GM18868 (cell line): Measurements from ENCODE around the gene TEPSIN.

Source experiments
- ATAC-seq: cut with Tn5 transposase; IDR thresholded peaks from one replicate; pipeline ENCODE4 v1.9.1; 2021; ENCODE audit warnings: mild to moderate bottlenecking, moderate library complexity; ENCODE audit not compliant: unreplicated experiment

Gene TEPSIN

DNA sequence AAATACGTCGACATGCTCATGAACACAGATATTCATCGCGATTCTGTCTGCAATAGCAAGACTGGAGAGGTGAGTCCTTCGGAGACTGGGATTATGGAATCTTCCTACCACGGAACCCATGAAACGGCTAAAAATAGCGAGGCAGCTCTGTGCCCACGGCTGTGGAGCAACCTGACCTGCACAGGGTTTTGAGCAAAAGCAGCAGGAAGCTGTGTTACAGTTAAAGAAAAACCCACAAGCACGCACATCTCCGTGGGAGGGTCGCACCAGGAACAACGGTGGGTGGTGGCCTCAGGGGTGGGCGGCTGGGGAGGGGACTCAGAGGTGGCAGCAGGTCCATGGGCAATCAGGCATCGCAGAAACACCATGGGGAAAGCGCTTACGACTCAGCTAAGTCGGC lies 31.4 kb upstream of the TEPSIN start:
- ATAC-seq = no peak

DNA sequence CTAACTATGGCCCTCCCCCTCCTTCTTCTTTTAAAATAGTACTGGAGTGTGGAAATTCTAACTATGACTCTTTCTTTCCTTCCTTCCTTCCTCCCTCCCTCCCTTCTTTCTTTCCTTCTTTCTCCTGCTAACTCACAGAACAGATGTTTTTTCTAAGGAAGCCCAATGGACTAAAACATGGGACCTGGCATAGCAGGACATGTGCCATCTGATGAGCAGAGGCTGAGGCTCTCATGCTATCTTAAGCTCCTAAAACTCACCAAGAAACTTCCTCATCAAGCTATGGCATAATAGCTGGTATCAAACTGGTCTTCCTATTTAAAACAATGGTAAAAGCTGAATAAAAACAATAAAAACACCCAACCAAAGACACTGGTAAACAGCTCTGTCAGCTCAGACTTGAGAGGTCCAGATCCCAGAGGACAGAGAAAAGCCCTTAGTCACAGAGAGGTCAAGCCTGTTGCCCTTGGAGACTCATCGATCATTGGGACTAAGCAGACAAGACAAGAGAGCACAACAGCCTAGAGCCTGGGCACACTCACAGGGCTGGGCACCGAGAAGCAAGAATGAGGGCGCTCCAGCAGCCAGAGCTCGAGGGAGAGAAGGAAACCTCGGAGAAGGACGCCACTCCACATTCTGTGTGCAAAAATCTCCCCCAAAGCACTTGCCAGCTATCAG lies 28.7 kb upstream of the TEPSIN start:
- ATAC-seq = no peak

DNA sequence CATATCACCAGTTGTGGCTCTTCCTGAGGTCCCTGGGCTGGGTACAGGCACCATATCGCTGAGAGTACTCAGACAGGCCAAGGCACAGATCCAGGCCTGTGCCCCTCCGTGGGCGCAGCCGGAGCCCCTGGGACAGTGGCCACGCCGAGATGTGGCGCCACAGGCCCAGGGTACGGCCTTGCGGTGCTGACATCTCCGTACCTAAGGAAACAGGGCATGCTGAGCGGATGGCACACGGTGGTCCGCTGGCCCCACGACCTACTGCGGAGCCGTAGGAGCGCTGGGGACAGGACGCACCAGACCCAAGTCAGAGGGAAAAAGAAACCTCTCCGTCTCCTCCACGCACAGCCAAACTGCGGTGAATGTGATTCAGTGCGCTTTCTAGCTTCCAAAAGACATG lies 26.7 kb upstream of the TEPSIN start:
- ATAC-seq = no peak

DNA sequence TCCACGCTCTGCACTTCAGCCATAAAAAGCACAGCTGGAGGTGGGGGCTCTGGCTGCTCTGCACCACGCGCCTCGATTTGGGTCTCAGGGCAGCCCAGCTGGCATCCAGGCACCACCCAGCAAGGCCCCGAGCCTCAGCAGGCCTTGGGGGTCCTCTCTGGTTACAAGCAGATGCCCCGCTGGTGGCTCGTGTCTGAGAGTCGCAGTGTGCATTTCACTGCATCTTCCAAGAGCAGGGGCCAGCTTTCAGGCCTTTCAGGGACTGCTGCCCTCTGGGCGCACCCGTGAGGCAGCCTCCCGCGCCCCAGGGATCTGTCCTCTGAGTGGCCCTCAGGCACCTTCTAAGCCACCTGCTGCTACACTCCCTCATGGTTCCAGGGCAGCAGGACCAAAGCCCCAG lies 25.8 kb upstream of the TEPSIN start:
- no peak for ATAC-seq

DNA sequence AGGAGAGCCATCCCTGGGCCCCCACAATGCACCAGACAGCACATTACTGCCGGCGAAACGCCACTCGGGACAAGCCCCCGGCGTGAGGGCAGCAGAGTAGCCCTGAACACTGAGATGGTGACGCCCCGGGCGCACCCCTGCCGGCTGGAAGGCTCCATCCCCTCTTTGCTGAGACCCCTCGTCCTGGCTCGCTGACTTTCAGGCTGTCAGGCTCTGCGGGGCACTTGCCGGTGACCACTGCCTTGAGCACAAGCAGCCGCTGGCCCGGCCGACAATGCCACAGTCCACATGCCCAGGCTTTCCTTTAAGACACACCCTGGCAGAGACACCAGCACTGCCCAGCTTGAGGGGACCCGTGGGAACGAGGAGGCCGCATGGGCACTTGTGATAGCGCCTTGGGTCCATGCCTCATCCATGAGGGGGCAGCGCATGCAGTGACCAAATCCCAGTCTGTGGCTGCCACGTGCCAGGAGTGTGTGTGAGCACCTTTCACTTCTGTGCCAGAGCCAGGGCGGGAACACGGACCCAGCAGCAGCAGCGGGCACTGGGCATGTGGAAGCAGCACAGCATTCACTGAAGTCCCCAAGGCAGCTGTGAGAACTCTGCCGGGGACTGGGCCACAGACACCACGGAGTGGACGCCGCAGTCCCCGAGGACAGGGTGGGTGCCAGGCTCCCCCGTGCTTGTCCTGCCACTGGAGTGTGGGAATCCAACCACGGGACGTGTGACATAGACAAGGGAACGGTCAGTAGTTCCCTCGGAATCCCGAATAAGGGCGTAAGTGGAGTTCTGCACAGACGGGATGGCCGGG lies 24.7 kb upstream of the TEPSIN start:
- ATAC-seq = no peak

DNA sequence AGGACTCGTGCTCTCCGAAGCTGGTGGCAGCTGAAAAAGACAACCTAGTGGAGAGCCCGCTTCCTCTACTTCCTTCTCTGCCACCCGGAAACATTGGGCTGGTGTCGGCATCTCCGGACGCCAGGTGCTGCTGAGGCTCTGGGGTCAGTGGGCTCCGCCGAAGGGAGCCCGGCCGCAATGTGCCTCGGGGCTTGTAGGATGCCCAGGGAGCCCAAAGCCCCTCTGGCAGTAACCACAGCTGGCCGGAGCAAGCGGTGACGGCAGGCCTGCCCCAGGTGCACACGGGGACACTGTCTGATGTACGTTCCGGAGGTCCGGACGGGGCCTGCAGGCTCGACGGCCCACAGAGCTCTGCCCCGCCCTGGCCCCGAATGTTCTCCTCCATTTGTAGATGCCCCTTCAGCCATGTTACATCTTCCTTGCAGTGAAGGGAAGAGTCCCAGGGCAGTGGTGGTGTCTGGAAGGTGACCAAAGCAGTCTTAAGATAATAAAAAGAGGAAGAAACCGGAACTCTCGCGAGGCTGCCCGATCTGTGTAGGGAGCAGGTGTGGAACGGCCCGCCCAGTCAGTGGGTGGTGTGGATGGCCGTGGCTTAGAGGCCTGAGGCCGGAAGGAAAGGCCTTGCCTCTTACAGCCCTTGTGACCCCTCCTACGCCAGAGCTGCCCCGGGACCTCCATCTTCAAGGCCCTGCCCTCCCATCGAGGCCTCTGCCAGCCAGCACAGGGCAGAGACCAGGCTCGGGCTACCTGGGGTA lies 22.9 kb upstream of the TEPSIN start:
- ATAC-seq = no peak

DNA sequence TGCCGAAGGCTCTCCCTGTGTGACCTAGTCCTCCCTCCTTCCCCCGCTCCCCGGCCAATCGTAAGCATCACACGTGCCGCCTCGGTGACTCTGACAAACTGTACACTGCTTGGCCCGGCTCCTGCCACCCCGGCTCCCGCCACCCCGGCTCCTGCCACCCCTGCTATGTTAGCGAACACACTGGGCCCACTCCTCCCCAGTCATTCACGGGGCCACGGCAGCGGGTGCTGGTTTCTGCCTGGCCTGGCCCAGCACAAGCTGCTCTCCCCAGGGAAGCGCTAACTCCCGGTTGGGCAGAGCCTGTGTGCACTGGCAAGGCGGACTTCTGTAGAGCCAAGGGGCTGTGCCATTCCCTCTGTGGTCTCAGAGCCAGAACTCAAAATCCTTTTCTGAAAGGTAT lies 22.2 kb upstream of the TEPSIN start:
- ATAC-seq = no peak

DNA sequence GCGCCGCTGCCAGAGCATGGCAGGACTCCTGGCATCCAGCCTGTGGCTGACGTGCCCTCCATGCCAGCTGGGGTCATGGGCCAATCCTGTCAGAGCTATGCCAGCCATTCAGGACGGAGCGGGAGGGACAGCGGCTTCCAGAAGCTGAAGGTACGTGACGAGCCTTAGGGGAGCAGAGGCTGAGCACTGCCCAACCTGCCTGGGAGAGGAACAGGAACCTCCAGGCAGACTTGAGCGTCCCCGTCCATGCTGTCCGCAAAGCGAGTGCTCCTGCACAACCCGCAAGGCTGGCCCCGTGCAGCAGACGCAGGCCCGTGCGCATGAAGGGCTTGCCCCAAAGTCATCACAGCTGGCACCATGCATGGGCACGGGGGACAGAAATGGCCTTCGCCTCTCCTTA lies 21.8 kb upstream of the TEPSIN start:
- no peak for ATAC-seq

DNA sequence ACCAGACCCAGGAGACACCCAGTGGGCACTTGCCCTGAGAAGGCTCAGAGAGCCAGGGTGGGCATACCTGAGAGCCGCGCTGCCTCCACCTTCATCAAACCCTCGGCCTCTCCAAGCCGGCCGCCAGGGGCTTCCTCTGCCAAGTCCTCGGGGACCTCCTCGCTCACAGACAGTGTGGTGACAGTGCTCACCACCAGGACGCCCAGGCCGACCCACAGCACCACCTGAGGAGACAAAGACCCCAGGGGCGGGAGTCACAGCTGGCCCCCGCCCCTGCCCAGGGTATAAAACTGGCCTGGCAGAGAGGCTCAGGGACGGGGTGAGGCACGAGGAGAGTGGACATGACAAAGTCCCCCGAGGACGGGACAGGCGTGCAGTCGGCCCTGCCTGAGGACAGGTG lies 21.3 kb upstream of the TEPSIN start:
- ATAC-seq = no peak

DNA sequence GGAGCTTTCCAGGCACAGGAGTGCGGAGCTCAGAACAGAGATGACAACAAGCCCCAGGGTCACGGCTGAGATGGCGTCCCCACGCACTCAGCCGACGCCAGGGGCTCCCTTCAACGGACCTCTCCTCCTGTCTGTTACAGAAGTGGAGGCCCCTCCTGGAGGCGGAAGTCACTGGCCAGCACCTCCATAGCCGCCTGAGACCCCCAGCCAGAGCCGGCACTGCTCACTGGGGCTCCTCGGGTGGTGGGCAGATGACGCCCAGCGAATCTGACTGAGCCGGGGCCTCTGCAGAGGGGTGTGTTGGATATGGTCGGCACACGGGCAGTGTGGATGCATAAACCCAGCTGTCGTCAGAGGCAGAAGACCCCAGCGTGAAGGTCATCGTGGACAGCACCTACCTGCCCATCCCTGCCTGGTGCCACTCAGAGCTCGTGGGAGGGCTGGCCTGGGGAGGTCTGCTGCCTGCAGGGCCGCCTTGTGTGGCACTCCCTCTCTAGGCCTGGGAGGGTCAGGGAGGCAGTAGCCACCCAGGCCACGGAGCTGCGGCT lies 20.3 kb upstream of the TEPSIN start:
- ATAC-seq = no peak

DNA sequence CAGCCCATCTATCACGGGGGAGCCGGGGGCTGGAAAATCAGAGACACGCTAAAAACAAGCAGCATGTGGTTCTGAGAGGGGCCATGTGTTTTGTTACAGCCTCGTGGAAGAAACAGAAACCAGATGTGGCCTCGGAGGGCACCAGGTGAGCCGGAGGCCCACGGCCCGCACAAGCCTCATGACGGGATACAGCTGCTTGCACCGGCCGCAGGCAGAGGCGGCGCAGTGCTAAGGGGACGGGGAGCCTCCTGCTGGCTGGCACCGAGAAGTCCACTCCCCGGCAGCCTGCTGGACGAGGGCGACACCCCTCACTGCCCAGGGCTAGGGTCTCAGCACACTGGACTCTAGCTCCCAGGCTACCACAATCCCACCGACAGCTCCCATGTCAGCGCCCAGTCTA lies 19.4 kb upstream of the TEPSIN start:
- no peak for ATAC-seq

DNA sequence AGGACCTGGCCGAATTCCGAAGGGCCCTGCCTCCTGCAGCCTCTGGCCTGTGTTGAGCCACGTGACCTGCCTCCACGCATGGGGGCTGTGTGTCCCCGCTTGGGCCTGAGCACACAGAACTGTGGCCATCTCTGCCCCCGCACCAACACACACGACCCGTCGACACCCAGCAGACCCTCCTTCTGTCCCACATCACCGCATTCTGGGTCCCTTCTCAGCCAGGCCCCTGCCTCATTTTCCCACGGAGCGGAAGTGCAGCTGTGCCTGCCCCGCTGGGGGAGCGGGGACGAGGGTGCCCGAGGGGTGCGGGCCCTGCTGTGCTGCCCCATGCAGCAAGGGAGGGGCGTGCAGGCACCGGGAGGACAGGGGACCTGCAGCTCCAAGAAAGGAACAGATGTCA lies 18.7 kb upstream of the TEPSIN start:
- ATAC-seq = no peak

DNA sequence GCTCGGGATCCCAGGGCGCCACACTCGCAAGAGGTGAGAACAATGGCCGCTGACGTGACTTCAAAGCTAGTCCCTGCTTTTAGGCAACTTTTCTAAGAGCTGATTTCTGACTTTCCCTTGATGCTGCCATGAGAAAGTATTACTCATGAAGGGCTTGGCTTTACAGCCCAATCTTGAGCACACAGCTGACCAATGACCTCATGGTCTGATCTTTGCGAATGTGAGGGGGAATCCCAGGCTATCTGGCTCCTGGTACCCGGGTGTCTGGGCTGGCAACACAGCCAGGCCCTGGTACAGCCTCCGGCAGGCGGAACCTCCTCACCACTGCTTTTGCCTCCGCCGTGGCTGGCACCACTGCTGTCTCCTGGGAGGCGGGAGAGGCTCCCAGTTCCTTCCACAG lies 17.8 kb upstream of the TEPSIN start:
- ATAC-seq = no peak

DNA sequence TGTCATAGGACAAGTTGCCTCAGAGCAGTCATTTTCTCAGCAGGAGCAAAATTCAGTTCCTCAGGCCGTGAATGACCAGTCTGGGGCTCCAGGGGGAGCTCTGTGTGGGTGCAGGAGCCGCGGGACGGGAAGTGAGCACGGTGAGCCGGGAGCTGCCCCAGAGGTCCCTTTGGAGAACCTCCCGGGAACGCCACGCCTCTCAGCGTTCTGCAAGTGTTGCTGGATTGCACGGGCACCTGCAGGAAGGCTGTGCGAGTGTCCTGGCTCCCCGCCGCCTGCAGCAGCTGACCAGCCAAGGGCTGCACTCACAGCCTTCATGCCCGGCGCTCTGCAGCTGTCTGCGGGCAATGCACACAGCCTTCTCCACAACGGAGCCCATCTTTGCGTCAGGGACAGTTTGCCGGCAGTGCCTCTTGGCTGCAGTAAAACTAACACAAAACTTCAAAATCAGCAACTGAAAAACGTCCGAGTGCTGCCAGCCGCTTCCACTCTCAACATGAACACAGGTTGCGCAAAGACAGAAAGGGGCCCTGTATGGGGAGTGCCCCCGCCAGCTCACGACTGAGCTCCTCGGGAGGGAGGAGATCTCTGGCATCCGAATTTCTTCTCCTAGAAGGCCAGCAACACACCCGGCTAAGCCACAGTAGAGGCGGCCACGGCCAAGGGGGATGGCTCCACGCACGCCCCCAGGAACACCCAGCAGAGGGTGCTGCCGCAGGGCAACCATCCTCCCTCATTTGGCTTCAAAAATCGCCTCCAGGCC lies 16.3 kb upstream of the TEPSIN start:
- no peak for ATAC-seq

DNA sequence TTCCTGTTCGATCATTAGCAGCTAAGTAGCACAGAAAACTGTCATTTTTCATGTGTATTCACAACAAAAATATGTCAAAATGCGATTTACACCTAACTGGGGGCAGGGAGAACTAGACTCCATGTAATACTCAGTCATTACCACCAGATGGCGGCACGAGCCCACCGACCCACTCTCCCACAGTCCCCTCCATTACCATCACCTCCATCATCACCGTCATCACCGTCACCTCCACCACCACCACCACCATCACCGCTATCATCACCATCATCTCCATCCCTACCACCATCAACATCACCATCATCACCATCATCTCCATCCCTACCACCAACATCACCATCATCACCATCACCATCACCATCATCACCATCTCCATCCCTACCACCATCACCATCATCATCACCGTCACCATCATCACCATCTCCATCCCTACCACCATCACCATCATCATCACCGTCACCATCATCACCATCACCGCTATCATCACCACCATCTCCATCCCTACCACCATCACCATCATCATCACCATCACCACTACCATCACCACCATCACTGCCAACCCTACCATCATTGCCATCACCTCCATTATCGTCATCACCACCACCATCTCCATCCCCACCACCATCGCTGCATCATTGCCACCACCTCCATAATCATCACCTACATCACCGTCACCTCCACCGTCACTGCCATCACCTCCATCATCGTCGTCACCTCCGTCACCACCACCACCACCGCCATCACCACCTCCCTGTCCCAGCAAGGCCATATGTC lies 14.7 kb upstream of the TEPSIN start:
- no peak for ATAC-seq

DNA sequence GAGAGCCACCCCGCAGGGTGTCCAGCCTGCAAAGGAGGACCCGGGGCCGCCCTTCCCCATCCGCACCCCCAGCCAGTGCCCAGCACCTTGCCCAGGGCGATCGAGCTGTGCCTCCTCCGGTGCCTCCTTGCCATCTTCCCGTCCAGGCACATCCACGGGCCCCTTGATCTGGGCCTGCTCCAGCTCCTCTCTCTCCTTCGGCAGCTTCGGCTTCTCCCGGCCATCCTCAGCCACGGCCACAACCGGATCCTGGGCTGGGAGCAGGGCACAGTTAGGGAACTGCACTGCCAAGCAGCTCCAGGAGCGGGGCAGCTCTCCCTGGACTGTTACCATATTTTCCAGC lies 14.1 kb upstream of the TEPSIN start:
- ATAC-seq = no peak

DNA sequence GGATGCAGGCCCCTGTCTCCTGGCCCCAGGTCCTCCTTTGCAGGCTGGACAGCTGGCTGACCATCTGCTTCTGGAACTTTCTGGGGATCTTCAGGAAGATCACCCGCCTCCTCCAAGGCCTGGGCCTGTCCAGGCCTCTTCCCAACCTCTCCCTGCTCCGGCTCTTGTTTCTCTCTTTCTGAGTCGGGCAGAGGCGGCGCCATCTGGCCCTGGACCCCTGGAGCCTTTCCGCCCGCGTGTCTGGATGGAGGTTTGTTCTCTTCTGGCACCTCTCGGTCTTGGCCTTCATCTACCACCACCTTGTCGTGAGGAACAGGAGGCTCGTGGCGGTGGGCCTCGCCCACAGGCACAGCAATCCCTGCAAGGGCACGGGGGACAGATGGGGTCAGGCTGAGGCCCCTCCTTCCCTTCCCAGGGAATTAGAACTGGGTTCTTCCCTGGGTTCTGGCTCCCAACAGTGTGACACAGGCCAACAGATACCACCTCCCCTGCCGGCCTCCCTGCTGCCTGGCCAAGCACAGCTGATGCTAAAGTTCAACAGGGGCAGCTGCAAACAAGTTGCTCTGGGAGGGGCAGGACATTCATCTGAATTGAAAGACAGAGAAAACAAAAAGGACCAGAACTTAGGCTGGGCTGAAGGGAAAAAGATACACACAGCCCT lies 13.6 kb upstream of the TEPSIN start:
- ATAC-seq = no peak

DNA sequence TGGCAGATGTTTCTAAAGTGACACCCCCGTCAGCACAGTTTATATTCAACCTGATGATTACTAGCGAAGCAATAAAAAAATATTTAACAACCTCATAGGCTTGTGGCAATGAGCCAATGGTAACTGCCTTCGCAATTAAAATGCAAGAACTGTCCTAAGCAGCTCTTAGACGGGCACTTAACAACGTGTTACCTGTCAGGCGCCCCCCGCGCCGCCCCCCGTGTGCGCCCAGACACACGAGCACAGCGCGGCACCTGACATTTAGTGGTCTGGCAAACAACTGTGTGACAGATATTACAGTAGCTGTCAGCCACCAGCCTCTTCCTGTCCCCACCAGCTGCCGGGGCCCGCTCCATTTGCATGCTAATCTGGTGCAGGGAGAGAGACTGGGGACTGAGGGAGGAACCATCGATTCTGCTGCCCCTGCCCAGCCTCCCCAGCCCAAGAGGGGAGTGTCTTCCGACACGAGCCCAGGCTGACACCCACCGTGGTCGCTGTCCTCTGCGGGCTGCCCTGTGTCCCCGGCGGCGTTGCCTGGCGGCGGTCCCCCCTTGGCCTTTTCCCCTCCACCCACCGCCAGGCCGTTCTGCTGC lies 12.9 kb upstream of the TEPSIN start:
- ATAC-seq = no peak

DNA sequence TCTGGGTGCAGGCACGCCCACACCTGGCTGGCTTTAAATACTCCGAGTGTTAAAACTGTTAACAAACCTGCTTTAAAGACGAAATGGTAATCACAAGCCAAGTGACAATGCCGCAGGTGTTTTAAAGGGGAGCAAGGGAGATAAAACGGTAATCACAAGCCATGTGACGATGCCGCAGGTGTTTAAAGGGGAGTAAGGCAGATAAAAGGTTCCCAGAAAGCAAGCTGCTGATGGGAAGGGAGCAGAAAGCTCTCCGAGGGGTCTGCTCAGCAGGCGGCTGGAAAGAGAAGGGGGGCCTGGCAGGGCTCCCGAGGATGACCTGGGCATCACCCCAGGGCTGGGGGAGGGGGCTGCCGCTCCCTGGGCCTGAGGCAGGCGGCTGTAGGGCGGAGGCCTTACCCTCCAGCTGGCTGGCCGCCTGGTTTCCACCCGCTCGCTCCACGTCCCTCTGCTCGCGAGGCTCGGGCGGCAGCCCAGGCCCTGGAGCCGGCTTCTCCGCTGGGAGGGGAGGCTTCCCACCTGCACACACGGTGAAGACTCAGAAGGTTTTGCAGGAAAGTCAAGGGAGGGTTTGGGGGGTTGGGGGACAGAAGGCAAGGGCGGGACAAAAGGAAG lies 12.3 kb upstream of the TEPSIN start:
- ATAC-seq = no peak
